Ammon's horn (tissue), 1 donor: ENCODE measurements around the gene EHBP1L1.
"Not testable (repeated sequence)": the region's sequence is repeated elsewhere in the genome, so short reads cannot be mapped to it uniquely, and the experiment has no call there.

Experiments
- DNase-seq: peaks from one replicate; pipeline ENCODE4 v3.0.0-alpha.2; 2016; ENCODE audit warnings: low spot score

Gene EHBP1L1

DNA sequence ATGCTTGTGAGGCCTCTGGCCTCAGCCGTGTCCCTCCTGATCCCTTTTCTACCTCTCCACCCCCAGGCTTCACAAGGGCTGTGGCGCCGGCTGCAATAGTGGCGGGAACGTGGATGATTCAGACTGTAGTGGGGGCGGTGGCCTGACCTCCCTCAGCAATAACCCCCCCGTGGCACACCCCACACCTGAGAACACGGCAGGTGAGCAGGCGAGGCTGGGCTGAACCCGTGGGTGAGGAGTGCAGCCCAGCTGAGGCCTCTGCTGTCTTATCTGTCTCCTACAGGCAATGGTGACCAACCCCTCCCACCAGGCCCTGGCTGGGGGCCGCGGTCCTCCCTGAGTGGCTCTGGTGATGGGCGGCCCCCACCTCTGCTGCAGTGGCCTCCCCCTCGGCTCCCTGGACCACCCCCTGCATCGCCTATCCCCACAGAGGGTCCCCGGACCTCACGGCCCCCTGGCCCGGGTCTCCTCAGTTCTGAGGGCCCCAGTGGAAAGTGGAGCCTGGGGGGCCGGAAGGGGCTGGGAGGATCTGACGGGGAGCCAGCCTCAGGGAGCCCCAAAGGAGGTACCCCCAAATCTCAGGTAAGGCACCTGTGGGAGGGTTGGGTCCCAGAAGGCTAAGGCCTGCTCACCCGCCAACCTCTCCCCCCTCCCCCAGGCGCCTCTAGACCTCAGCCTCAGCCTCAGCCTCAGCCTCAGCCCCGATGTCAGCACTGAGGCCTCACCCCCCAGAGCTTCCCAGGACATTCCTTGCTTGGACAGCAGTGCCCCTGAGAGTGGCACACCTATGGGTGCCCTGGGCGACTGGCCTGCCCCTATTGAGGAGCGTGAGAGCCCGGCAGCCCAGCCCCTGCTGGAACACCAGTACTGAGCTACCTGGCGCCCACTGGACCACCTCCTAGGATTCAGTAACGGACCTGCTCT, 60.5 kb downstream of the EHBP1L1 start:
- no peak for DNase-seq

DNA sequence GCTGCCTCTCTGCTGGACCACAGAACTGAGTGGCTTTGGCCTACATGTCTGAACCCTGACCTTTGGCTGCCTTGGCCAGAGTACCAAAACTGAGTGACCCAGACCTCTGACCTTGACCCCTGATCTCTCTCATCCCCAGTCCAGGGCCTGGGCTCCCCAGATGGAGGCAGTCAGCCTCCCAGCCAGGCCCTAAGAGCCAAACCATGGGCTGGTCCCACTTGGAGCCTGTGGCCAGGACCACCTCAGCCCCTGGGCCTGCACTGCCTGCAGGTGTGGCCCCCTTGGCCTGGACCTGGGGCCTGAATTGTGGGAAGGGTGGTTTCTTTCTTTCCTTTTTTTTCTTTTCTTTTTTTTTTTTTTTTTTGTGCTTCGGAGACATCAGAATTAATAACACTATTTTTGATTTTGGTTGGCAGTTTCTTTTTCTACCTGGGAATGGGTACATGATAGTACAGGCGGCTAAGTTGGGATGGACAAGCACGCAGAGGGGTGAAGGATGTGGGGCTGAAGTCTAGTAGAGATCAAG, 61.2 kb downstream of the EHBP1L1 start:
- no peak for DNase-seq

DNA sequence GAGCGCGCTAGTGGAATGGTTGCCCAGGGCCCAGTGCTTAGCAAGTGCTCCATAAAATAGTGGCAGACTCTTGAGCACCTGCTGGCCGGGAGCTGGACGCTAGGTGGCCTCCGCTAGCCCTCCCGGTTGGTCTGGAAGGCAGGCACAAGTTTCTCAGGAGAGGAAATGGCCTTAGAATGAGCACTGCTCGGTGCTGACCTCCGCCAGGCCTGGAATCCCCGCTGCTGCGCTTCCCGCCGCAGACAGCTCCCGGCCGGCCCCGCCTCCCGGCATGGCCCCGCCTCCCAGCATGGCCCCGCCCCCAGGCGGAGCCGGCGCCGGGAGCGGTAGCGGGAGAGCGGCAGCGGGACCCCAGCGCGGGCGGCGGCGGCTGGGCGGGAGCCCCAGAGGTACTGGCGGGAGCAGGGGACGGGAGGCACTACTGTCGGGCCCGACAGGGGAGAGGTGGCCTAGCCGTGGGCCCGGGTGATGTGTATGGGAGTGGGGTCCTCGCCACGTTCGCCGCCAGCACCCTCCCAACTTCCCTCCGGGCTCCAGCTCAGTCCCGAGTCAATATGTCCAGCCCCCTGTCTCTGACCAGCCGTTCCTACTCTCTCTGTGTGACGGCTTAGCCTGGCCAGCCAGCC, 62.1 kb downstream of the EHBP1L1 start, which contains the start of gene SIPA1:
TSS of gene SIPA1 (plus strand) at position 308 of the 626 bp plus-strand sequence. CDS start 2,821 bp downstream, outside the sequence.
- DNase-seq = peak; percentile 81

DNA sequence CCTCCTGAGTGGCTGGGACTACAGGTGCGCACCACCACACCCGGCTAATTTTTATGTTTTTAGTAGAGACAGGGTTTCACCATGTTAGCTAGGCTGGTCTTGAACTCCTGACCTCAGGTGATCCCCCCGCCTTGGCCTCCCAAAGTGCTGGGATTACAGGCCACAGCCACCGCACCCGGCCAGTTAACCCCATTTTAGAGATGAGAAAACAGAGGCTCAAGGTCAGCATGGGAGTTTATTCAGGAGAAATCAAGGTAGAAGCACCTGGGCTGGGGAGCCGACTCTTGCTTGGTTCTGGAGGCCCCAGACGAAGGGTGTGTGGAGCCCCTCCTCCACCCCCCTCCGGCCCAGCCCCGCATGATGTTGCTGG, 63.4 kb downstream of the EHBP1L1 start:
- DNase-seq = not testable (repeated sequence)

- peak; percentile 76 for DNase-seq
Measured at GRCh38 chr11:65639623-65640482, 64.0 kb downstream of the EHBP1L1 start.

DNA sequence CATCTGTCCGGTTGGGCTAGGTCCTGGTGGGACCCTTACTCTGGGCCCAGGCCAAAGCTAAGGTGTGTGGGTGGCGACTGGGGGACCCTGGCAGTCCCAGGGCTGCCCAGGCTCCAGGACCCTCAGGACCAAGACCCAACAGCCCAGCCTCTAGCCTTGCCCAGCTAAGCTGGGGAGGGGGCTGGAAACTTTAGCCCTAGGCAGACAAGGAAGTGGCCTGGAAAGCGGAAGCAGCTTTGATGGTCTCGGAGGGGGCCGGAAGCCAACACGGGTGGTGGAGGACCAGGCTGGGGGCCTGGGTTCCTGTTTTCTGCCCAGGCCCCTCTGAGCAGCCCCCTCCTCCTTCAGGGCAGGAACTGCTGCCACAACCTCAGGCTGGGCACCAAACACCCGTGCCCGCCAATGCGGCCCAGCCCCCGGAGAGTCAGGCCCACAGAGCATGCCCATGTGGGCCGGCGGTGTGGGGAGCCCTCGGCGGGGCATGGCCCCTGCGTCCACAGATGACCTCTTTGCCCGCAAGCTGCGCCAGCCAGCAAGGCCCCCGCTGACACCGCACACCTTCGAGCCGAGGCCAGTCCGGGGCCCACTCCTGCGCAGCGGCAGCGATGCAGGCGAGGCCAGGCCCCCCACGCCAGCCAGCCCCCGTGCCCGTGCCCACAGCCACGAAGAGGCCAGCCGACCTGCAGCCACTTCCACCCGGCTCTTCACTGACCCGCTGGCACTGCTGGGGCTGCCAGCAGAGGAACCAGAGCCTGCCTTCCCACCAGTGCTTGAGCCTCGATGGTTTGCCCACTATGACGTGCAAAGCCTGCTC, 64.8 kb downstream of the EHBP1L1 start:
- peak; percentile 68 for DNase-seq

DNA sequence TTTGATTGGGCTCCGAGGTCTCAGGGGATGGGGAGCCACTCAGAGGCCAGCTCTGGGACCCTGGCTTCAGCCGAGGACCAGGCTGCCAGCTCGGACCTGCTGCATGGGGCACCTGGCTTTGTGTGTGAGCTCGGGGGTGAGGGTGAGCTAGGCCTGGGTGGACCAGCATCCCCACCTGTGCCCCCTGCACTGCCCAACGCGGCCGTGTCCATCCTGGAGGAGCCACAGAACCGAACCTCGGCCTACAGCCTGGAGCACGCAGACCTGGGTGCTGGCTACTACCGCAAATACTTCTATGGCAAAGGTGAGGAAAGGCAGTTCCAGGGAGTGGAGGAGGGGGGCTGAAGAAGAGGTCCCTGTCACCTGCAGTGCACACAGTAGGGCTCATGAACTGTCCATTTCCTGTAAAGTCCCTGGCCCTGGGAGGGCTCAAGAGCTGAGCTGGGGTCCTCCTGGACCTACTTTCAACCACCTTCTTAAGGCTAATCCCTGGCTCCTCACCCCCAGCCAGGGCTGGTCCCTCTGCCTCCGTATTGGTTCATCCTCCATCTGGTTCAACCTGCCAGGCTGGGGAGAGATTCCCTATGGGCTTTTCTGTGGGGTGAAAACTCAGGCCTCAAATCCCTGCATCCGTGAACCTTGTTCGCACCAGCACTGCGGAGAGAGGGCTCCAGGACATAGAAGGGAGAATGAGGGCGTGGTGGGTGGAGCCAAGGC, 65.6 kb downstream of the EHBP1L1 start:
- DNase-seq = no peak
